Cardiac fibroblast (primary cell): ENCODE results near the gene MYBPHL.
A peak's percentile ranks its signal among the peaks of the same experiment; 100 is the strongest.

Experiments used
- DNase-seq, 2 donors: peaks; one replicate each; pipeline versions ENCODE4 v3.0.0 to v3.0.0-alpha.2; 2010; ENCODE audit warnings: low read depth in 2 of 2
- H3K4me3 ChIP-seq, 2 donors: replicated peaks in 1 of 2; 1 replicate in 1 of 2; 2 replicates in 1 of 2; pipeline ENCODE4 v1.5.1; 2011; ENCODE audit warnings: low read depth in 2 of 2, low read length in 2 of 2, mild to moderate bottlenecking in 2 of 2, moderate library complexity in 1 of 2
- CTCF ChIP-seq: IDR thresholded peaks from one replicate; pipeline ENCODE4 v1.5.1; 2011; ENCODE audit warnings: low read depth, mild to moderate bottlenecking, low read length, inconsistent platforms

MYBPHL gene

GRCh38 chr1:109322974-109323373 is 16.2 kb upstream of the MYBPHL start:
- H3K4me3 ChIP-seq: no peak overlapping the region
- no peak for DNase-seq

DNA sequence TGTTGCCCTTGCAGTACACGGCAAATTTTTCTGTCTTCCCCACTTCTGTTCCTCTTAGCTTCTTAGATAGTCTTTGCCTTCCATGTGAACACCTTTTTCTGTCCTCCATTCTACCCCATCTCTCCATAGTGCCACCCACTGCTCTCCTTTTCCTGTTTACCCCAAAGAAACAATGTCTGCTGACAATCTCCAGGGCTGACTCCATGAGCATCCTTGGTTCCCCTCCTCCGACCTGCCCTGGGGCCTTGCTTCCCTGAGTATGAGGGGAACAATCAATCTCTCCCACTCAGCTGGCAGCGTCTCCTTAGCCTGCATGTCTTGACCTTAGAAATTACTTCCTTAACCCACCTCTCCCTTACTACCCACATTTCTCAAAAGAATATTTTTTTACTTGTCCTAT is 12.3 kb upstream of the MYBPHL start:
- no peak overlapping the region for H3K4me3 ChIP-seq
- DNase-seq: no peak
- TF ChIP-seq CTCF: no peak

More at GRCh38 chr1:109322974-109323373, 16.2 kb upstream of the MYBPHL start:
- no peak for TF ChIP-seq CTCF

DNA sequence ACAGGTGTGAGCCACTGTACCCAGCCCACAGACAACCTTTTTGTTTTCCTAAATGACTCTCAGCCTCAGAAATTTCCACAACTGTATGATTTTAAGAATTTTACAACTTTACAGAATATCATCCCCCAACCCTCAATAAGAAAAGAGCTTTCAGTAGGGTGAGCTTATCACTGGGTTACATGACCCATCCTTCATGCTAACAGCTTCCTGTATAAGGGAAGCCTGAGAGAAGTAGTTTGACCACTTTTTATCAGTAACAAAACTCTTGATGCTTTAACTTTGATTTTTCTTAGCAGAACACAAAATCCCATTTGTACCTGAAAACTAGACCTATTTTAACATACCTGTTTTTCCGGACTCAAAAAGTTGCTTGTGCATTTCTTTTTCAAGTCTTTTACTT is 9.7 kb upstream of the MYBPHL start:
- no peak overlapping the region for H3K4me3 ChIP-seq
- no peak for DNase-seq
- no peak for TF ChIP-seq CTCF

DNA sequence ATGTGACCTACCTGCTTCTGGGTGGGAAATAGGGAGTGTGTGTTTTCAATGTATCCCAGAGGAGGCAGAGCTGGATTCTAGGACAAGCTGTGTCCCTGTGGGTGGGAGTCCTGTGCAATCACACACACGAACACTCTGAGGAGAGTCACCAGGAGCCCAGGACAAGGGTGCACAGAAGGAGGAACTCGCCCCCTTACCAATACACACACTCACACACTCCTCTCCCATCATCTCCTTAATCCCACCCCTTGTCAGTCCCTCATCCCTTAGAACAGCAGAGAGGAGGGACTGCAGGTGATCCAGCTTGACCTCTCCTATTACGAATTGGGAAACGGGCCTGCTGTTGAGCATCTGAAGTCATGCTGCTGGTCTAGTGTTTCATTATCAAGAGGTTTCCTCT is 8.5 kb upstream of the MYBPHL start:
- no peak overlapping the region for H3K4me3 ChIP-seq
- DNase-seq: no peak
- no peak for TF ChIP-seq CTCF

DNA sequence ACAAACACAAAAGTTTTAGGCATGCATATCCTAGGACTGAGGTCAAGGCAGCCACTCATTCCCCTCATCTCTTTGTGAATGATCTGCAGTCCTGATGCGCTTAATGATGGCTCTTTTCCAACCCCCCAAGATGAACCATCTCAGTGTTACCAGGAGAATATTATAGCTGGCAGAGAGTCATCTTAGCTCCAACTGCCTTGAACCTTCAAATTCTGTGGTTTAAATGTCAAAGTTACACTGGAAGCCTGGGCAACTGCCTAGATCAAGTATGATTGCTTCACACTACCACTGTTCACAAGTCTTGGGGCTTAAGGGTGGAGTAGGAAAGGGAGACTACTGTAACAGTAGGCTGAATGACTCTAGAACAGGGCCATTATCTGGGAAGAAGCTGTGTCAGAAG is 8.0 kb upstream of the MYBPHL start:
- DNase-seq: peak in 1 of 2 donors; percentile 30
- H3K4me3 ChIP-seq: no peak overlapping the region
- no peak for TF ChIP-seq CTCF

- no peak overlapping the region for H3K4me3 ChIP-seq
- TF ChIP-seq CTCF: no peak
- peak; percentile 25 to 39 for DNase-seq
These were observed 6.4 kb upstream of the MYBPHL start for GRCh38 chr1:109312978-109313775.

DNA sequence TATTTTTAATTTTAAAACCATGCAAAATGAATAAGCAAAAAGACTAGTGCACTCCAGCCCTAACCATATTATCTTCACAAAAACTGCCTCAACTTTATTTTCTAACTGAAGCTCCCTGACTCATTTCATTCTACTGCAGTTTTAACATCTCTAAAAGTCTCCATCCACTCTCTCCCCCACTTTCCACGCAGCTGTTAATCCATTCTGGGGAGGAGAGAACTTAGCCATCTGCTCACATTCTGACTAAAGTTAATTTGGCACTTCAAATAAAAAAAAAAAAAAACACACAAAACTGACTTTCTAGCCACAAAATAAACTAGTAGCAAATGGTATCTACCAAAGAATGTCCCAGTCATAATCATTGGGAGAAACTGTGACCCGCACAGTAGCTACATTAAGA is 5.4 kb upstream of the MYBPHL start:
- H3K4me3 ChIP-seq: no peak overlapping the region
- DNase-seq: no peak
- no peak for TF ChIP-seq CTCF
